DMS79 treated with DMSO at 0.1 percent for 48 hours (cell line): ENCODE results near the gene DOCK9.
A peak's percentile ranks its signal among the peaks of the same experiment; 100 is the strongest.

Experiments used
- DNase-seq: peaks from one replicate; lab custom pipeline; 2025; lab: John Stamatoyannopoulos, UW

Gene DOCK9

DNA sequence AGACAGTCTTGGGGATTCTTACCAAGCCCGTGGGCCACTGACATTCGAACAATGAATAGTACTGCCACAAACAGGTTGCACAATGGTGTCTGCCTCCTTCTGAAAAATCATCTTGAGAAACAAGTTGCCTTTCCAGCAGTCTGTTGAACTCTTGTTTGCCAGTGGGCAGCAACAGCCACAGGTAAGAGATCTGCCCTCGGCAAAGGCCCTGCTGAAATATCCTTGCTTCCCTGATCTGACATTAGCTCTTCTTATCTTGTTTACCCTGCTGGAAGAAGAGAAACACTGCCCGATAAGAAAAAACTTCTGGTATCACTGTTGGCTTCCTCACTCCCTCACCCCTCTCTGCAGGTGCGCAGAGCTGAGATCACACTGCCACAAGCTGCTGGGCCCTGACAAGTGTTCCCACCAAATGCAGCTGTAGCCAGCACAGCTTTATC lies 2.0 kb downstream of the DOCK9 start:
- DNase-seq = peak; percentile 33

DNA sequence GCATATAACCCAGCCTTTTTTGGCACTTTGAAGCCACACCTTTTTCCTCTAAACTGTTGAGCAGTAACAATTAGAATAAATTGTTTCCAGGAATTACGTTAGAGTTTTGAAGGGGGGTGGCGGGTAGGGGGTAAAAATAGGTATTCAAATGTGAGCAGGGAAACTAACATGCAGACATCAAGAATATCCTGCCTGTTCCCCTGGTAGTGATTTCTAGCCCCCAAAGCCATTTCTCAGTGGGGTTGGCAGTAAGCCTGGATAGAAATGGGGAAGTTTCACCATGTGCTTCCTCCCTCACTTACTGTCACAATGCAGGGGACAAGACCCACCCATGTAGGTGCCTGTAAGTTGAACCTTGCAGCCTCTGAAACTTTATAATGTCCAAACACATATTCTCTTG lies 3.8 kb downstream of the DOCK9 start:
- no peak for DNase-seq

DNA sequence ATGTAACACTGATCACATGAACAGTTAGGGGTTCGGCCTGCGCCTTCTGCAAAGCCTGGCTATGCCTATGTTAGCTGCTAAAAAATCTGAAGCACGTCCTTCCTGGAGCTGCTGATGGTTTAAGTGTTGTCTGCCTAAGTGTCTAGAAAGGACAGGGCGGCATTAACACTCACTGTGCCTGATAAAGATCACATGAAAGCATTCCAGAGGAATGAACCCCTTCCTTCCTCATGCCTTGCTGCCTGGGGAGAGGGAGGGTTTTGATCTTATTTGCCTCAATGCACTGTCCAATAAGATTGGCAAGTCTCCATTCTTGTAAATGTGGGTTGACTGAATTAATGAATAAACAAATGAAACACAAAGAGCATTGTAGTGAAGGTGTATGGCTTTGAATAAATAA lies 5.2 kb downstream of the DOCK9 start:
- DNase-seq = no peak

DNA sequence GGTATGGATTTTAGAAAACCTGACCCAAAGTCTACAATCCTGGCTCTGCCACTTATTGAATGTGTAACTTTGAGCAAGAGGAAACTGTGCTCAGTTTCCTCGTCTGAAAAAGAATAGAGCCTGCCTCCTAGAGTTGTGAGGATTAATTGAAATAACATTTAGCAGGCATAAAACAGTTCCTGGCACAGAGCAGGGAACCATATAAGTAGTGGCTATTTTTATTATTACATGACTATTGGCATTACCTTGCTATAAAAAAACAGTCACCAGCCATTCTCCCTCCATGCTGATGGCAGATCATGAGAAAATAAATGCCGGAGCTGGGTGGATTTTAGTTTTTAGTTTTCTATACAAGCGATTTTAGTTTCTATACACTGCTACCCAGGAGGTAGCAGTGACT lies 5.8 kb downstream of the DOCK9 start:
- DNase-seq = no peak

DNA sequence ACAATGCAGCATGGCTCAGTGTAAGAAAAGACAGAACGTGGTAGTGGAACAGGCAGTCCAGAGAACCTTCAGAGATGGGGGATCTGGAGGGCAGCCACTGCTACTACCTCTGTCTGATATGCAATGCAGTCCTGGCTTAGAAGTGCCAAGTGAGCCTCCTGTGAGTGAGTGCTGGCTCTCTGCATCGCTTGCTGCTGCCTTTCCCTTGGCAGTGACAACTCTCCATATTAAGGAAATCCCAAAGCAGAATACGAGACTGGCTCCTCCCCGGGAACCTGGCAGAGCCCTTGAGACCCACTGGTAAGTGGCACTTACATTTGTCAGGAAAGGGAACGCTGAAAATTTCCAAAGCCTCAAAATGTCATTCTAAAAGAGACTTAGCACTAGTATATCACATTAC lies 7.5 kb downstream of the DOCK9 start:
- peak; percentile 76 for DNase-seq

DNA sequence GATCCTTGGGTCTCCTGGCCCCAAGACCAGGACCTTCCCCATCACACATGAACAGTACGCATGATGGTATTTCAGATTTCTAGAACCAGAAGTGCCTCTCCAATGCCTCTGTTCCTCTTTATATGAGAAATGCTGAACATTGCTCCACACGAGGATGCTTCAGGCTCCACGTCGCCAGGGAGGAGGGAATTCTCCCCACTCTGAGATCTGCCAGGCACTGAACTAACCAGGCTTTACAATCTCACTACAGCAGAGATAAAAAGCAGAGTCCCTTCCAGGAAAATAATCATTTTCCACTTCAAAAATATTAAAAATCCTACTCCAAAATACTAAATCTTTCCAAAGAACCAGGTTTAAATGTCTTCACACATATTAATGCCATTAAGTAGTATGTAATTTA lies 10.4 kb downstream of the DOCK9 start:
- no peak for DNase-seq

DNA sequence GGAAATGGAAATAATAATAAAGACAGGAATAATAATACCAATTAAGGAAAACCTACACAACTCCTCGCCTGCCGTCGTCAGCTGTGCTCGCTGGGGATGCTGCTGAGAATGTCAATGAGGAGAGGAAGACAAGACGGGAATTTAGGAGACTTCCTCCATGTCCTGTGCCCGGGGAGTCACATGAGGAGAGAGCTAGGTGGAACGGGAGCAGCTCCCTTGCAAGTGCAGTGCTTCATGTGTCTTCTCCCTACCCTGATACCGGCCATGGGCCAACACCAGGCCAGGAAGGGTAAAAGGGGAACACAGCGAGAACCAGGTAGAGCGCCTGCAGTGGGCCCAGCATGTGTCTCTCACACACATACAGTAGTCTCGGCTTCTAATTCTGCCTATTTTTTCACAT lies 11.8 kb downstream of the DOCK9 start:
- no peak for DNase-seq

- DNase-seq = peak; percentile 84
Measured at GRCh38 chr13:98965325-98965724, 12.5 kb downstream of the DOCK9 start.

- no peak for DNase-seq
Measured at GRCh38 chr13:98963917-98964316, 13.9 kb downstream of the DOCK9 start.

DNA sequence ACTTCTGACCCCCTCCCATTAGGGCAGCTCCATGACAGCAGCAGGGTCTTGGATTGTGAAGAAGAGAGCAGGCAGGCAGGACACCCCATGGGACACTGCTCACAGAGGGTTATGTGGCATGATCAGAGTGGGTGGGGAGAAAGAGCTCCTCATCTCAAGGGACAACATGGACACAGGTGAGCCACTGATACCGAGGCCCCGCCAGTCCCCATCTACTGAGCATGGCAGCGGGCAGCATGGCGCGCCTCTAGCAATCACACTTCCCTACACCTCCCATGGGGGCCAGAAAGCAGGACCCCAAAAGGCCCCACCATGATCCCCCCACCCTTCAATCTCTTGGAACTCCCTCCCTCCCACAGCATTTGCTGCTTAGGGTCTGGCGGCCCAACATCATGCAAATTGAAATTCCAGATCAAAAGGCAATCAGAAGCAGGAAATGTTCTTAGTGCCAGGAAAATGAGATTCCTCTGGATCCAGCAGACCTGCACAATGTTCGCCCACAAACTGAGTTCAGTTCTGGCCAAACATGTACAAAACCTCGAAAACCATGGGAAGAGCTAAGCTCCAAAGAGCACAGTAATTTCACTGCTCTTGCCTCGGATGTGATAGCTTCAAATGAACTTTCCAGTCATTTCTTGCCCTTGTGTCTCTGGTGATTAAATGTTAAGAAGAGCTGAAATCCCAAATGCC lies 14.8 kb downstream of the DOCK9 start:
- no peak for DNase-seq

DNA sequence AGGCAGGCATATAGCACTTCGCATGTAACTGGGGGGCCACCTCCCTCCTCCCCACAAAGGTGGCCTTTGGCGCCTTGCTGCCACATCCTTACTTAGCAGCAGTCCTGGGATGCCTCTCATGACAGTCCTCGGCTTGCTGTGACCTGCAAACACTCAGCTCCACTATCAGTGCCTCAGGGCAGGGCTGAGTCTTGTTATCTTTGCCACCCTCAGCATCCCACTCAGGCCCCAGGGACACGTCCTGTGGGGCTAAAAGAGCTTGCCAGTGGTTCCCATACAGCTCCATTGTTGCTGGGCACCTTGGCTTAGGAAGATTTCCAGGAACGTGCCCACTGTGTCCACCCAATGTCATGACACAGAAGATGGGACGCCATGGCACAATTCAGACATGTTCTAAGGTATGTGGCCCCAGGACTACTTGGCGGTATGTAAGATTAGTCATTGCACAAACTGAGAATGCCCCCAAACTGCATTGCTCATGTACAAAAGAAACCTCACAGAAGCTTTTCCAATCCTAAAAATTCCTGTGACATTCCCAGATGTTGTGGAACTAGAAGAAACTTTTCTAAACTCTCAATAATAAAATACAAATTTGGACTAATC lies 16.3 kb downstream of the DOCK9 start:
- no peak for DNase-seq

DNA sequence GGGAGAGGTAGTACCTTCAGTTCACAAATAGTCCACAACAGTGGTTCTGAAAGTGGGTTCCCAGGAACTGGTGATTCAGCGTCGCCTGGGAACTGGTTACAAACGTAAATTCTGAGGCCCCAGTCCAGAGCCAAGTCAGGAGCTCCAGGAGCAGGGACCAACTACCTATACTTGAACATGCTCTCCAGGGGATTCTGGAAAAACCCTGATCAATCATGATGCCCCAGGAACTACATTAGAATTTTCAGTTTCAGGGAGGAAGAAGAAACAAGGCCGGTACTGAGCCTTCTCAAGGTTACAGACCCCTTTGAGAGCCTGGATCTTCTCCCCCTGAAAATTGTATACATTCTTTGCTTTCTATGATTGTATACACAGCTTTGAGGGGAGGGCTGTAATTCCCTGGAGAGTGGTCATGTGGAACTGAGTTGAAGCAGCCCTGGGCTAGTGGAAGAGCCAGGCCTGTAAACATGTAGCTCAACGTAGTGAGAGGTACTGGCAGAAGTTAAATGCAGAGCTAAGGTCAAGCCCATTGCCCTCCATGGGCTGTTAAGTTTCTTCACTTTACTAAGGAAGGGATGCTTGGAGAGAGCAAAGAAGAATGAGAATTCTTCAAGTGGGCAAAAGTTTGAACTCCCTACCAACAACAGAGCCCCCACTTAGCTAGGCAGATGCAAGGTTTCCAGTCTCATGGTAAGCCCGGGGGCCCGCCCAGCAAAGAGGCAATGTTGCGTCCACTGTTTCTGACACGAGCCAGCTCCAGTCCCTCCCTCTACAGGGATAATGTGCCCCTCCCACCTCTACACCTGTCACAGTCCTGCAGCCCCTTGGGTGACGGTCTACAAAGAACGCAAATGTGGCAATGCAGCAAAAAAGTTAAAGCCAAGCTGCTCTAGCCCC lies 17.0 kb downstream of the DOCK9 start:
- DNase-seq = no peak

DNA sequence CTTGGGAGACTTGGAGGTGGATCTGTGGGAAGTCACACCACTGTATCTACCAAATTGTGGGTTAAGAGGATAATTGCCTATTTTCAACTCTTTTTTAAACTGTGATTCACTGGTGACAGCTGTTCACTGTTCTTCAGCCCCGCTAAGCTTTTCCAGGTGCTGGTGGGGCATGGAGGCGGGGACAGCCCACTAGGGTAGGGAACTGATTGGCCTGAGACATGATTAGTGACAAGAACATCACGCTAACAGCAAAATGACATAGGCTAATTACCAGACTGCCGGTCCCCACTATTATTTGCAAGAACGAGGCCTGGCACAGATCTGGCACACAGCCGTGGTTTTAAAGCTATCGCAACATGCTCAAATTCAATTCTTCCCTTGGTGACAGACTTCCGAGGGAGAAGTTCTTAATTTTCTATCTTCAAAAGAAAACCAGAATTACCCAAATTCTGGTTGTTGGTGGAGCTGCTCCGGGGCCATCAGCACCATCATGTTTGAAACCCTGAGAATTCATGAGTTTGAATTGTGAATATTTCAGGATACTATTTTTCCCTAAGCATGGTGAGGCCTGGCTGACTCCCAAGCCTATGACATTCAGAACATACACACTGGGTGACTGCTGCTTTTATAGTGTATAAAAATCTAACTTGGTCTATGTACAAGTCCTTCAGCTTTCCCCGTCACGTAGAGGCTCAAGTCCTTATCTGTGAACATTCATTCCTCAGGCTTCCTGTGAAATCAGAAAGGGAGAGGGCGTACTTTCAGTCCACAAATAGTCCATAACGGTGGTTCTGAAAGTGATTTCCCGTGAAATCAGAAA lies 17.9 kb downstream of the DOCK9 start:
- DNase-seq = no peak

- no peak for DNase-seq
Measured at GRCh38 chr13:98959291-98959690, 18.6 kb downstream of the DOCK9 start.

DNA sequence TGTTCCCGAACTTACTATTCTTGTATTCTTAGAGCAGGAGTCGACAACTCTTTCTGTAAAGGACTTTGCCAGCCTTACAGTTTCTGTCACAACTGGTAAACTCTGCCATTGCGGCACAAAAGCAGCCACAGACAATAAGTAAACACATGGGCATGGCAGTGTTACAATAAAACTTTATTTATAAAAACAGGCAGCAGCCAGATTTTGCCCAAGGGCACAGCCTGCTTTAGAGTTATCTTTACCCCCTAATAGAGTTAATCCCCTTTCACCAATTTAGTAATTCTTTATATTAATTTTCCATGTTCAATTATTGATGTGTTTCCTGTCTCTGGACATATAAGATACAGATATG lies 19.4 kb downstream of the DOCK9 start:
- DNase-seq = no peak

DNA sequence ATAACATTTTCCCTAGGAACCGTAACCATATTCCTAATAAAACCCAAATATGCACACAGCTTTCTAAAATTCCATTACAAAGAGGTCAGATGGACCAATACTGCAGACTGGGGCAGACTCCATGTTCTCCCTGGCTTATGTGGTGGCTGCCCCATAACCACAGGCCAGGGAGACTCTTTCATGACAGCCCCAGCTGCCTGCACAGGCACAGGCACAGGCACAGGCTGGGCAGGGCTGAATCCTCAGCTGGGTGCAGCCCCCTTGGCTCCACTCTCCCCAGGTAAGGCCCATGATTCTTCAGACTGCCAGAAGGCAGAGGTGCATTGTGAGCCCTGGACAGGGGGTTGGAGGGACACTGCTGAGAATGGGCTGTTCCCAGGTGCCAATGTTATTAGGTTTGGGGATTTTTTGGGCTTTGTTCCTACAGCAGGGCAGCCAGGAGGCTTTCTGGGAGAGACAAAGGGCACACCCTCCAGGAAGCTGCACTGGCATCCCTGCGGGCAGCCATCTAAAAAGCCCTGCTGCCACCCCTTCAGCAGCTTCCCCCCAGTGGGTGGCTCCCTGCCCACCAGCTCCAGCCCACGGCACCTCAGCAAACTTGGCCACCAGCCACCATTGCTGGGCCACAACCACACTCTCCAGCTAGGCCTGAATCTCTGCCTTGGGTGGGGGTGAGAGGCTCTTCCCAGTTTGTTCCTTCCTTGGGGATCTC lies 20.0 kb downstream of the DOCK9 start:
- no peak for DNase-seq

DNA sequence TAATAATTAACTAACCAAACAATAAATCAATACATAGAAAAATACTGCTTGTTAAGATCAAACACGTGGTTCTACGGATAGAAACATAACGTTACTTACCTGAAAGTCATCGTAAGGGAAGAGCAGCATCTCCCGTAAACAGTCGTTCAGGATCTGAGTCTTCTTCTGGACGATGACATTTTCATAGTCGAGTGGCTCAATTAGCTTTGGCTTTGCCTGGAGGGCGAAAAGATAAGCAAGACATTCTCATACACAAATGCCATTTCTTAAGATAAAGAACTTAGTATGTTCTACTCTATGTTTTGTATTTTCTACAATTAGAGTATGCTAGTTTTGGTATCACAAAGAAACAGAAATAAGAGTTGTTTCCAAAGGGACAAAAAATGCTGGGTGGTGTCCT lies 22.5 kb downstream of the DOCK9 start:
- DNase-seq = no peak

DNA sequence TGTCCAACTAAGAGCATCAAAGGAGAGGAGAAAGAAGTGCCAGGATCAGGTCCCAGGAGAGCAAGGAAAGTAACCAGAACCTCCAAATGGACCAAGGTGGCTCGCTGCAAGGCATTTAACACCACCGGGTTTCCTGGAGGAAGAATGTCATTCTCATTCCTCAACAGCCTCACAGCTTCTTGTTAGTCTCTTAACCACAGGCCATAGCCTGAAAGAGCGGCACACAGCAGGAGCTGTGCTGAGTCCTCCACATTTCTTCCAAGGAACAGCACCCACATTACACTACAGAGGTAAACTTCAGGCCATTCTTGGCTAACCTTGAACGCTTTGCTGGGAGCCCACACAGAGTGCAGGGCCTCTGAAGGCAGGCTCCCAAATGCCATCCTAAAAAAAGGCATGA lies 23.6 kb downstream of the DOCK9 start:
- DNase-seq = no peak

- DNase-seq = no peak
Measured at GRCh38 chr13:98951266-98951665, 26.6 kb downstream of the DOCK9 start.

DNA sequence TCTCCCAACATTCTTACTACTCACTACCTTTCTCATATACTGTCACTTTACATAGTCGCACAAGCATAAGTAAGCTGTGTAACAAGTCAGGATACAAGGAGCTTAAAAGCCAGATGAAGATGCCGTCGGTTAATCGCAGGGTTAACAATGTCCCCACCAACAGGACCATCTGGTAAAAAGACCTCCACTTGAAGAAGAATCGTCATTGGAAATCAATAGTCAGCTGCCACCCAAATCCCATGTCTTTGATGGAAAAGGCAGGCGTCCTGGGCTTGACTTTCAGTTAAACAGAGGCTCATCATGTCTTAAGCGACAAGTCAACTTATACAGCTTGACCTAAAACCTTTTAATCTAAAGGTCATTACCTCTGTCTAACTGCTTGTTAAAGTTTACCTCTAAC lies 27.2 kb downstream of the DOCK9 start:
- no peak for DNase-seq

- no peak for DNase-seq
Measured at GRCh38 chr13:98947925-98948324, 29.9 kb downstream of the DOCK9 start.
